IMR-90 (cell line): ENCODE measurements around the gene PGBD5. TPM values are rescaled to one million over a fixed set of nuclear protein-coding genes. Genes with fewer than 3 reads are reported as not detected.

Experiments used
- ATAC-seq: fragments of 200-7000 bp; cut with Tn5 transposase; 2 replicates; pipeline ENCODE4 v1.9.1; 2020; ENCODE audit warnings: low read depth, mild to moderate bottlenecking, moderate library complexity
- BruUV-seq: library from RNA; stranded (reverse); fragments of 400-500 nt; replicated peaks from 2 replicates; lab custom pipeline; 2021; lab: Mats Ljungman, UMichigan
- CTCF ChIA-PET: fragments of 300-600 bp; formaldehyde crosslinking; extraction: SDS; loops from one replicate; lab custom pipeline; 2021; ENCODE audit warnings: antibody characterized with exemption; lab: Yijun Ruan, JAX
- POLR2A ChIA-PET: fragments of 300-600 bp; sonication (Branson Sonifier 250); formaldehyde crosslinking; loops from one replicate; lab custom pipeline; 2022; ENCODE audit warnings: antibody characterized with exemption; ENCODE audit not compliant: unreplicated experiment; lab: Charles Lee
- DNase-seq: peaks from one replicate; pipeline ENCODE4 v3.0.0; 2013
- H2AFZ ChIP-seq: replicated peaks from 2 replicates; pipeline ENCODE3; 2013; ENCODE audit warnings: low read length, mild to moderate bottlenecking; ENCODE audit not compliant: poor library complexity
- H2AK5ac ChIP-seq: 2 replicates; pipeline ENCODE4 v1.6.1; 2013; ENCODE audit warnings: low read depth, low read length, inconsistent platforms
- H2AK9ac ChIP-seq: replicated peaks from 2 replicates; pipeline ENCODE3; 2013; ENCODE audit warnings: mild to moderate bottlenecking, low read depth, low read length, moderate library complexity; ENCODE audit not compliant: poor library complexity
- H2BK120ac ChIP-seq: 2 replicates; pipeline ENCODE4 v1.6.1; 2013; ENCODE audit warnings: low read depth, low read length, inconsistent platforms
- H2BK15ac ChIP-seq: 3 replicates; pipeline ENCODE4 v1.6.1; 2013; ENCODE audit warnings: low read depth, low read length, inconsistent platforms
- H2BK20ac ChIP-seq: 2 replicates; pipeline ENCODE4 v1.6.1; 2013; ENCODE audit warnings: low read depth, mild to moderate bottlenecking, inconsistent platforms, low read length, moderate library complexity
- H2BK5ac ChIP-seq: 2 replicates; pipeline ENCODE4 v1.6.1; 2013; ENCODE audit warnings: mild to moderate bottlenecking, low read depth, low read length, inconsistent platforms; ENCODE audit not compliant: poor library complexity, severe bottlenecking
- H3K14ac ChIP-seq: replicated peaks from 2 replicates; pipeline ENCODE4 v1.6.1; 2013; ENCODE audit warnings: low read depth, low read length, inconsistent platforms
- H3K18ac ChIP-seq: 2 replicates; pipeline ENCODE4 v1.6.1; 2013; ENCODE audit warnings: low read depth, low read length, control low read depth
- H3K23ac ChIP-seq: 2 replicates; pipeline ENCODE4 v1.6.1; 2013; ENCODE audit warnings: low read depth, low read length, inconsistent platforms
- H3K27ac ChIP-seq: 2 replicates; pipeline ENCODE4 v1.5.1; 2013; ENCODE audit warnings: mild to moderate bottlenecking, control low read depth, low read length; ENCODE audit not compliant: insufficient read depth
- H3K27me3 ChIP-seq: 2 replicates; pipeline ENCODE4 v1.6.1; 2013; ENCODE audit warnings: low read length; ENCODE audit not compliant: control insufficient read depth, insufficient read depth
- H3K36me3 ChIP-seq: 2 replicates; pipeline ENCODE4 v1.6.1; 2013; ENCODE audit warnings: low read length, mixed read lengths; ENCODE audit not compliant: control insufficient read depth, insufficient read depth
- H3K4ac ChIP-seq: 2 replicates; pipeline ENCODE4 v1.6.1; 2013; ENCODE audit warnings: low read depth, low read length, inconsistent platforms
- H3K4me1 ChIP-seq: 2 replicates; pipeline ENCODE4 v1.6.1; 2013; ENCODE audit warnings: low read length, mixed read lengths; ENCODE audit not compliant: control insufficient read depth, insufficient read depth
- H3K4me2 ChIP-seq: 2 replicates; pipeline ENCODE4 v1.6.1; 2013; ENCODE audit warnings: low read depth, mild to moderate bottlenecking, control low read depth, low read length, moderate library complexity
- H3K4me3 ChIP-seq: 2 replicates; pipeline ENCODE4 v1.5.1; 2013; ENCODE audit warnings: low read depth, mild to moderate bottlenecking, control low read depth, low read length, moderate library complexity; ENCODE audit not compliant: insufficient read depth
- H3K56ac ChIP-seq: 2 replicates; pipeline ENCODE4 v1.6.1; 2013; ENCODE audit warnings: low read length, inconsistent platforms; ENCODE audit not compliant: insufficient read depth; ENCODE audit errors: extremely low read depth
- H3K79me1 ChIP-seq, 2 experiments: 2 replicates each; pipeline ENCODE4 v1.6.1; 2013; ENCODE audit warnings: low read length in 2 of 2, inconsistent platforms in 1 of 2, low read depth in 1 of 2
- H3K9ac ChIP-seq: 2 replicates; pipeline ENCODE4 v1.6.1; 2013; ENCODE audit warnings: low read depth, low read length, control low read depth
- H3K9me1 ChIP-seq: 2 replicates; pipeline ENCODE4 v1.6.1; 2013; ENCODE audit warnings: low read length, inconsistent platforms; ENCODE audit not compliant: insufficient read depth
- H3K9me3 ChIP-seq: 2 replicates; pipeline ENCODE4 v1.6.1; 2013; ENCODE audit warnings: low read length; ENCODE audit not compliant: control insufficient read depth, insufficient read depth
- H4K20me1 ChIP-seq: 2 replicates; pipeline ENCODE4 v1.6.1; 2013; ENCODE audit warnings: low read length, inconsistent platforms; ENCODE audit not compliant: insufficient read depth
- H4K5ac ChIP-seq: 2 replicates; pipeline ENCODE4 v1.6.1; 2013; ENCODE audit warnings: mild to moderate bottlenecking, low read depth, low read length, control low read depth
- H4K8ac ChIP-seq, 2 experiments: 2 replicates each; pipeline ENCODE4 v1.6.1; 2013; ENCODE audit warnings: low read depth in 2 of 2, low read length in 2 of 2, control low read depth in 1 of 2, inconsistent platforms in 1 of 2
- H4K91ac ChIP-seq: 2 replicates; pipeline ENCODE4 v1.6.1; 2013; ENCODE audit warnings: low read depth, low read length, inconsistent platforms; ENCODE audit not compliant: insufficient read depth
- BHLHE40 ChIP-seq: fragments of 150-350 bp; IDR thresholded peaks from 2 replicates; pipeline ENCODE4 v1.6.1; 2016; ENCODE audit warnings: mild to moderate bottlenecking, low read depth, low read length
- CEBPB ChIP-seq: IDR thresholded peaks from 2 replicates; pipeline ENCODE4 v1.6.1; 2012; ENCODE audit warnings: low read depth, low read length, improper control_type of control experiment
- FOS ChIP-seq: fragments of 150-350 bp; IDR thresholded peaks from 2 replicates; pipeline ENCODE4 v1.6.1; 2016; ENCODE audit warnings: low read depth, low read length
- MAFK ChIP-seq: IDR thresholded peaks from 2 replicates; pipeline ENCODE4 v1.6.1; 2012; ENCODE audit warnings: low read depth, low read length, improper control_type of control experiment
- MAZ ChIP-seq: IDR thresholded peaks from 2 replicates; pipeline ENCODE4 v1.6.1; 2012; ENCODE audit warnings: low read depth, mild to moderate bottlenecking, low read length, improper control_type of control experiment, moderate library complexity, borderline replicate concordance
- MXI1 ChIP-seq: IDR thresholded peaks from 2 replicates; pipeline ENCODE4 v1.6.1; 2012; ENCODE audit warnings: low read depth, mild to moderate bottlenecking, low read length, moderate library complexity, borderline replicate concordance
- NFE2L2 ChIP-seq: fragments of 150-350 bp; IDR thresholded peaks from 2 replicates; pipeline ENCODE4 v1.6.1; 2016; ENCODE audit warnings: low read depth, mild to moderate bottlenecking, low read length
- POLR2A ChIP-seq: IDR thresholded peaks from 2 replicates; pipeline ENCODE4 v1.6.1; 2012; ENCODE audit warnings: mild to moderate bottlenecking, low read depth, low read length
- SMC3 ChIP-seq: fragments of 150-350 bp; IDR thresholded peaks from 2 replicates; pipeline ENCODE4 v1.6.1; 2016; ENCODE audit warnings: low read depth, mild to moderate bottlenecking, antibody characterized with exemption, low read length, moderate library complexity
- WGBS, 2 experiments: methylation state at CpG; one replicate each; pipeline versions ENCODE4 v1.1.5 to v1.1.7; 2013; ENCODE audit warnings: missing lambda C conversion rate in 2 of 2; ENCODE audit not compliant: insufficient read length in 1 of 2; ENCODE audit errors: extremely low coverage in 2 of 2; 5-methylcytosine and 5-hydroxymethylcytosine counted together
- dilution Hi-C: fragments of 300-500 bp; cut with HindIII; formaldehyde crosslinking; loops from one replicate; pipeline ENCODE4 v1.14.3; 2018; ENCODE audit warnings: low sequenced_read_pairs; ENCODE audit not compliant: unreplicated experiment
- in situ Hi-C: fragments of 300-500 bp; cut with MboI; formaldehyde crosslinking; loops from 3 replicates; pipeline ENCODE4 v1.14.3; 2019; ENCODE audit warnings: low sequenced_read_pairs, inconsistent platforms, mixed read lengths
- intact Hi-C: fragments of 100-400 bp; cut with micrococcal nuclease; formaldehyde crosslinking; loops from 2 replicates; pipeline ENCODE4 v1.10.0; 2022
- polyA plus RNA-seq, 3 experiments: library from polyadenylated mRNA; depleted of rRNA; stranded (reverse); fragments of >200 nt; gene quantifications; 2 replicates each; pipeline ENCODE4 v1.2.3, GENCODE V29; 2012; ENCODE audit warnings: low replicate concordance in 1 of 3
- total RNA-seq: library from RNA; depleted of rRNA; stranded (reverse); fragments of >200 nt; gene quantifications from 2 replicates; pipeline ENCODE4 v1.2.3, GENCODE V29; 2012
- TF ChIP-seq, protein P1 (sequence below): conservative IDR thresholded peaks from 2 replicates; pipeline ENCODE4 v1.5.1; 2012; ENCODE audit warnings: mild to moderate bottlenecking, low read depth, low read length, improper control_type of control experiment
- TF ChIP-seq, protein P2 (sequence below): fragments of 150-350 bp; IDR thresholded peaks from 2 replicates; pipeline ENCODE4 v1.6.1; 2016; ENCODE audit warnings: low read depth, mild to moderate bottlenecking, low read length, moderate library complexity, borderline replicate concordance
- TF ChIP-seq, protein P3 (sequence below): fragments of 150-350 bp; IDR thresholded peaks from 2 replicates; pipeline ENCODE4 v1.6.1; 2017; ENCODE audit warnings: mild to moderate bottlenecking, antibody characterized with exemption, low read length, low read depth

Gene PGBD5
- total and polyA plus RNA-seq, 2 of the 4 experiments (the other 2 are of a cell fraction), result 0.18 to 0.36 TPM

DNA sequence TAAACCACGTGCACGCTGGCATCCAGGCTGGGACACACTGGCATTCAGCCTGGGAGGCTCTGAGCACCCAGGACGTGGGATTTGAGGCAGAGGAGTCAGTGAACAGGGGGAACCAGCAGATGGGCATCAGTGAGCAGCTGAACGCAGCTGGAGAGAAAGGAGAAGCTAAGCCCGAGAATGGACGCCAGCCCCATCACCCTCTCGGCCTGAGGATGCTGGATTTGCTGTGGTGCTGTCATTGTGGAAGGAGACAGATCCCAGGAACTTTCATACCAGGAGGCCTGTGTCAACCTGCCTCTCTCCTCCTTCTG is 132.8 kb downstream of the PGBD5 start:
- H3K27ac ChIP-seq, result no peak overlapping the region
- H4K8ac ChIP-seq, result no peak overlapping the region
- no peak overlapping the region for H3K56ac ChIP-seq
- no peak overlapping the region for H2AK9ac ChIP-seq
- no peaks in the 10 kb centered on the region for H3K36me3 ChIP-seq
- no peak overlapping the region for H2AFZ ChIP-seq
- no peak overlapping the region for H3K23ac ChIP-seq
- H3K27me3 ChIP-seq, result peaks cover 21% of the 10 kb centered on the region
- H2BK15ac ChIP-seq, result no peak overlapping the region
- no peak overlapping the region for H2BK5ac ChIP-seq
- intact Hi-C loops (no loop called here), in situ Hi-C loops (no loop called here), dilution Hi-C loops (no loop called here)
- no peak overlapping the region for H2AK5ac ChIP-seq
- POLR2A ChIA-PET, result no interaction called here
- H4K91ac ChIP-seq, result no peak overlapping the region
- CTCF ChIA-PET, result no interaction called here
- 60% methylated on average over 1 of the region's 7 CpGs; no CpG with 5 or more reads in 1 of the 2 experiments for WGBS, 2 experiments
- no peak overlapping the region for H3K4me2 ChIP-seq
- H3K14ac ChIP-seq, result no peak overlapping the region
- no peaks in the 10 kb centered on the region for H3K4me1 ChIP-seq
- H4K5ac ChIP-seq, result no peak overlapping the region
- H3K4me3 ChIP-seq, result no peak overlapping the region
- H3K9me1 ChIP-seq, result no peaks in the 10 kb centered on the region
- H3K9ac ChIP-seq, result no peak overlapping the region
- no peaks in the 10 kb centered on the region for H3K79me1 ChIP-seq
- no peaks in the 10 kb centered on the region for H4K20me1 ChIP-seq
- no peak overlapping the region for H3K18ac ChIP-seq
- ATAC-seq (no peak), DNase-seq (no peak)
- H2BK120ac ChIP-seq, result no peak overlapping the region
- H2BK20ac ChIP-seq, result no peak overlapping the region
- BruUV-seq, result no TSS peak
- H3K9me3 ChIP-seq, result no peaks in the 10 kb centered on the region
- TF ChIP-seq BHLHE40 (no peak), CEBPB (no peak), FOS (no peak), MAZ (no peak), MAFK (no peak), MXI1 (no peak), SMC3 (no peak), POLR2A (no peak), NFE2L2 (no peak)
- TF ChIP-seq, protein P1, sequence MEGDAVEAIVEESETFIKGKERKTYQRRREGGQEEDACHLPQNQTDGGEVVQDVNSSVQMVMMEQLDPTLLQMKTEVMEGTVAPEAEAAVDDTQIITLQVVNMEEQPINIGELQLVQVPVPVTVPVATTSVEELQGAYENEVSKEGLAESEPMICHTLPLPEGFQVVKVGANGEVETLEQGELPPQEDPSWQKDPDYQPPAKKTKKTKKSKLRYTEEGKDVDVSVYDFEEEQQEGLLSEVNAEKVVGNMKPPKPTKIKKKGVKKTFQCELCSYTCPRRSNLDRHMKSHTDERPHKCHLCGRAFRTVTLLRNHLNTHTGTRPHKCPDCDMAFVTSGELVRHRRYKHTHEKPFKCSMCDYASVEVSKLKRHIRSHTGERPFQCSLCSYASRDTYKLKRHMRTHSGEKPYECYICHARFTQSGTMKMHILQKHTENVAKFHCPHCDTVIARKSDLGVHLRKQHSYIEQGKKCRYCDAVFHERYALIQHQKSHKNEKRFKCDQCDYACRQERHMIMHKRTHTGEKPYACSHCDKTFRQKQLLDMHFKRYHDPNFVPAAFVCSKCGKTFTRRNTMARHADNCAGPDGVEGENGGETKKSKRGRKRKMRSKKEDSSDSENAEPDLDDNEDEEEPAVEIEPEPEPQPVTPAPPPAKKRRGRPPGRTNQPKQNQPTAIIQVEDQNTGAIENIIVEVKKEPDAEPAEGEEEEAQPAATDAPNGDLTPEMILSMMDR, result no peak
- TF ChIP-seq, protein P2, sequence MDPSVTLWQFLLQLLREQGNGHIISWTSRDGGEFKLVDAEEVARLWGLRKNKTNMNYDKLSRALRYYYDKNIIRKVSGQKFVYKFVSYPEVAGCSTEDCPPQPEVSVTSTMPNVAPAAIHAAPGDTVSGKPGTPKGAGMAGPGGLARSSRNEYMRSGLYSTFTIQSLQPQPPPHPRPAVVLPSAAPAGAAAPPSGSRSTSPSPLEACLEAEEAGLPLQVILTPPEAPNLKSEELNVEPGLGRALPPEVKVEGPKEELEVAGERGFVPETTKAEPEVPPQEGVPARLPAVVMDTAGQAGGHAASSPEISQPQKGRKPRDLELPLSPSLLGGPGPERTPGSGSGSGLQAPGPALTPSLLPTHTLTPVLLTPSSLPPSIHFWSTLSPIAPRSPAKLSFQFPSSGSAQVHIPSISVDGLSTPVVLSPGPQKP, result no peak
- TF ChIP-seq, protein P3, sequence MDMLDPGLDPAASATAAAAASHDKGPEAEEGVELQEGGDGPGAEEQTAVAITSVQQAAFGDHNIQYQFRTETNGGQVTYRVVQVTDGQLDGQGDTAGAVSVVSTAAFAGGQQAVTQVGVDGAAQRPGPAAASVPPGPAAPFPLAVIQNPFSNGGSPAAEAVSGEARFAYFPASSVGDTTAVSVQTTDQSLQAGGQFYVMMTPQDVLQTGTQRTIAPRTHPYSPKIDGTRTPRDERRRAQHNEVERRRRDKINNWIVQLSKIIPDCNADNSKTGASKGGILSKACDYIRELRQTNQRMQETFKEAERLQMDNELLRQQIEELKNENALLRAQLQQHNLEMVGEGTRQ, result no peak
- no peak overlapping the region for H3K4ac ChIP-seq
